GF-D8 (cell line): ENCODE results near the gene SYNPO.

Experiments
- DNase-seq: peaks from one replicate; lab custom pipeline; 2025; lab: John Stamatoyannopoulos, UW

SYNPO gene, protein sequence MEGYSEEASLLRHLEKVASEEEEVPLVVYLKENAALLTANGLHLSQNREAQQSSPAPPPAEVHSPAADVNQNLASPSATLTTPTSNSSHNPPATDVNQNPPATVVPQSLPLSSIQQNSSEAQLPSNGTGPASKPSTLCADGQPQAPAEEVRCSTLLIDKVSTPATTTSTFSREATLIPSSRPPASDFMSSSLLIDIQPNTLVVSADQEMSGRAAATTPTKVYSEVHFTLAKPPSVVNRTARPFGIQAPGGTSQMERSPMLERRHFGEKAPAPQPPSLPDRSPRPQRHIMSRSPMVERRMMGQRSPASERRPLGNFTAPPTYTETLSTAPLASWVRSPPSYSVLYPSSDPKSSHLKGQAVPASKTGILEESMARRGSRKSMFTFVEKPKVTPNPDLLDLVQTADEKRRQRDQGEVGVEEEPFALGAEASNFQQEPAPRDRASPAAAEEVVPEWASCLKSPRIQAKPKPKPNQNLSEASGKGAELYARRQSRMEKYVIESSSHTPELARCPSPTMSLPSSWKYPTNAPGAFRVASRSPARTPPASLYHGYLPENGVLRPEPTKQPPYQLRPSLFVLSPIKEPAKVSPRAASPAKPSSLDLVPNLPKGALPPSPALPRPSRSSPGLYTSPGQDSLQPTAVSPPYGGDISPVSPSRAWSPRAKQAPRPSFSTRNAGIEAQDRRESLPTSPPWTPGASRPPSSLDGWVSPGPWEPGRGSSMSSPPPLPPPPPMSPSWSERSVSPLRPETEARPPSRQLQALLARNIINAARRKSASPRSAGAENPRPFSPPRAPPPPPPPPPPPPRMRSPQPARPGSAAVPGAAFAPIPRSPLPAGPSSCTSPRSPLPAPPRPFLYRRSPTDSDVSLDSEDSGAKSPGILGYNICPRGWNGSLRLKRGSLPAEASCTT

DNA sequence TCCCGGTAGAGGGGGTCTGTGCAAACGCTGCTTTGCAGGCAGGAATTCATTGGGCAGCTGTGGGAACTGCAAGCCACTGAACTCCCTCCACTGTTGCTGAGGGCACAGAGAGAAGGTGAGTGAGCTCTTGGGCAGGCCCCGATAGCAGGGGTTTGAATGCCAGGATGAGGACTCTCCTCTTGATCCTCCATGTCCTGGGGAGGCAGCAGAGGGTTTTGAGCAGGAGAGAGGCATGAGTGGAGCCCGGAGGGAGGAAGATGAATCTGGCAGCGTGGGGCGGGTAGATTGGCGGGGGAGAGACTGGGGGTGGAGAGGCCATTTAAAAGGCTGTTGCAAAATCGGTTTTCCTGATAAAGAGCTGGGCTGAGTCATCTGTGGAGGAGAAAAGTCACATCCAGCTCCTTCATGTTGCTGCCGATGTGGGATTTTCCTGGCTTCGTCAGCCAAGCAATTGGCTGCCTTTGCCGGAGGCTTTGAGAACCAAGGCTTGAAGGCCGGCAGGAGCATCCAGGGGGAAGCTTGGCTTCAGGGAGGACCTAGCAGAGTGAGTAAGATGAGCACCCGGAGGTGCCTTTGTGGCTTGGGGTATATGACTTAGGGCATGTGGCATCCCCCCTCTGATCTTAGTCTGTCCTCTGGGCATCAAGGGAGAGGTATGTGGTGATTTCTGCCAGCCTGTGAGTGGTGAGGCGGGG is at the start of gene SYNPO:
Gene SYNPO, plus strand, starts transcription at position 350 of the 695 bp plus-strand sequence. CDS start 7,616 bp downstream, outside the sequence.
- DNase-seq, result no peak

DNA sequence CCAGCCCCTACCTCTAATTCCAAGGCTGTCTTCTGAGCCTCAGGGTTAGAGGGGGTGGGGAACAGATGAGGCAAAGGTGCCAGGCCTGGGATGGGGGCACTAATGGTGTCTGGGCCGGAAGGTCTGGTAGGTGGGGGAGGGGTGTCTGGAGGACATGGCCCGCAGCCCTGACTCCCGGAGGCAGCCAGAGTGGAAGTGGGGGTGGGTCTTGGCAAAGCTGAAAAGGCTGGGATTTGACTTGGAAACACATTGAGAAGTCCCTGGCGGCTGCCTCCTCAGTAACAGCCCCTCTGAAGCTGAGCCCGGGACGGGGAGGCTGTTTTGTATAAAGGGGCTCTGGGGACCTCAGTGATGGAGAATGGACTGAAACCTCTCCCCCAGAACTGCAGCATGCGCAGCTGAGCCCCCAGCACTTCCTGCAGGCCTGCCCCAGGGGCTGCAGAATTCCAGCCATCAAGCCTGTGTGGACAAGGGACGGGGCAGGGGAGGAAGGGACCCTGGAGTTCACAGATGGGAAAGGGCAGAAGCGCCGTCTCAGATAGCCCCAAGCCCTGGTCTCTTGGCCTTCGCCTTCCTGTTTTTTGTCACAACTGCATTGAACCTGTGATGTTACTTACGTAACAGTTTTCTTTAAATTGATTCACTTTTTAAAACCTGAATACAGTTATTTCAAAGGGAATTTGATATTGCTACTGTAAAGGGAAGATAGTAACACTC is 49.3 kb upstream of the SYNPO start:
- no peak for DNase-seq

DNA sequence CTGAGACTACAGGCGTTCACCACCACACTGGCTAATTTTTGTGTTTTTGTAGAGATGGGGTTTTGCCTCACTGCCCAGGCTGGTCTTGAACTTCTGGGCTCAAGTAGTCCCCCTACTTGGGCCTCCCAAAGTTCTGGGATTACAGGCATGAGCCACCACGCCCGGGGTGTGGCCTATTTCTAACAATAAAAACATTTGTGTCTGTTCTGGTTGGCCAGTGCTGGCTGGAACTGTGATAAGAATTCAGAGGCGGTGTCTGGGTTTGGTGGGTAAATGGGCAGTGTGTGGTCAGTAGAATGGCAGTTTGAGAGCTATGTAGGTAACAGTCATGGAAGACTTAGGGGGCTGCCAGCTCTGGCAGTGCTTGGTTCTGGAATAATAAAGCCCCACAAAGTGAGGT is 46.9 kb upstream of the SYNPO start:
- DNase-seq, result no peak

DNA sequence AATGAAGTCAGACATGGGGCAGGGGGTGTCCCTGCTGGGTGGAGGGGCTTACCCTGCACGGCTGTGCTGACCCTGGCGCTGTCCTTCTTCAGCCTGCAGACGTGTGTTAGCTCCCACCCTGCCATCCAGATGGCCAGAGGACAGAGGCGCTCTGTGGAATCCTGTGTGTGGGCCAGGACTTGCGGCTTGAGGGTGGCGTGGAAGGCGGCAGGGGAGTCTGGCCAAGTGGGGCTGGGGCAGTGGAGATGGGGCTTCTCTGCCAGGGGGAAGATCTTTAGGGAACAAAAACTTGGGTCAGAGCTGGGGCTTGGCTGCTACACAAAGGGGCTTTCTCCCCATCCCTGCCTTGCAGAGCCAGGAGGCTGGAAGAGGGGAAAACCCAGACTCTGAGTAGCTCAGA is 46.5 kb upstream of the SYNPO start:
- DNase-seq, result no peak

- DNase-seq, result no peak
These were observed 44.9 kb upstream of the SYNPO start for GRCh38 chr5:150595466-150596031.

DNA sequence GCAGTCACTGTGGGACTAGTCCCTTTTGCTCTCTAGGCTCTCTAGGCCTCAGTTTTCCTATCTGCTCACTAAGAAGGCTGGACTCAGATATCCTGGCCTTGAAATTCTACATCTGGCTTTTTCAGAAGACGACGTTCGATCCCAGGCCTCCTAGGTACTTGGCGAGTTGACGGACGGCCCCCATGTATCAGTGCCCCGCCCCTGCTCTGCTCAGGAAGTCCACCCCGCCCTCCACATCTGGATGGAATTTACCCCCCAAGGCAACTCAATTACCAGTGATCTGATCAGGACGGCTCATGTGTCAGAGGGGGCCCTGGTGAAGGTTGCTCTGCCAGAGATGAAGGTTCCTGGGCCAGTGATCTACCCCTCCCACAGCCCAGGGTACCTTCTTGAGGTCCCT is 44.1 kb upstream of the SYNPO start:
- no peak for DNase-seq

DNA sequence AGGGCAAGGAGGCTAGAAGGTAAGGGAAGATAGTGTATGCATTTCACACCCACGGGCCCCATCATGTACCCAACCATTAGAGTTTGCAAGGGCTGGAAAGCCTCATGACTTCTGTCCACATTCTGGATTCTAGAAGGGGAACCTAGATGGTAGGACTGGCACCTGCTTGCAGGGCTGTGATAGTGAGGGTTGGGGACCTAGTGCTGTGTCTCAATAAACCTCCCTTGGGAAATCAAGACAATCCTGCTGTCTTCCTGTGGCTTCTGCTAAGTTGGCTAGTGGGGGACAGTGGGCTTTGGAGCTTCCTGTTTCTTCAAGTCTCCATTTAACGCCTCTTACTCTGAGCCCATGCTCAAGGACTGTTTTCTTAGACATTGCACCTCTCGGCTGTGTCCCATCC is 43.6 kb upstream of the SYNPO start:
- no peak for DNase-seq

GRCh38 chr5:150598006-150598405 is 42.5 kb upstream of the SYNPO start:
- no peak for DNase-seq

DNA sequence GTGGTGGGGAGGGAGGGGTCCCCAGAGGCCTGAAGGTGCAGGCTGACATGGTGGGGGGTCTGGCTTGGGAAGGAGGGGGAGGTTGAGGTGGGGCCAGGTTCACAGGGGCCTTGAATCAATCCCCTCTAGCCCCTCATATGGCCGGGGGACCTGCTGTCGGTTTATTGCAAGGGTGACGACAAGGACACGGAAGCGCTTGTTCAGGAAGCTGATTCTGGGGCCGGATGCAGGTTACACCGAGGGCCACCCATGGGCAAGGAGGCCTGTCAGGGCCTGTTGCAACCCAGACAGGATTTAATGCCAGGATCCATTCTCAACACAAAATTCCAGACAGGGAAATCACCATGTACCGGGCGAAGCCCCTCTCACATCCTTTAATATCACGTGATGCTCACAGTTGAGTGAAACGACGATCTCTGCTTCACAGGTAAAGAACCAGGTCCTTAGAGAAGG is 41.6 kb upstream of the SYNPO start:
- DNase-seq, result no peak

- no peak for DNase-seq
These were observed 41.2 kb upstream of the SYNPO start for GRCh38 chr5:150599281-150599680.

DNA sequence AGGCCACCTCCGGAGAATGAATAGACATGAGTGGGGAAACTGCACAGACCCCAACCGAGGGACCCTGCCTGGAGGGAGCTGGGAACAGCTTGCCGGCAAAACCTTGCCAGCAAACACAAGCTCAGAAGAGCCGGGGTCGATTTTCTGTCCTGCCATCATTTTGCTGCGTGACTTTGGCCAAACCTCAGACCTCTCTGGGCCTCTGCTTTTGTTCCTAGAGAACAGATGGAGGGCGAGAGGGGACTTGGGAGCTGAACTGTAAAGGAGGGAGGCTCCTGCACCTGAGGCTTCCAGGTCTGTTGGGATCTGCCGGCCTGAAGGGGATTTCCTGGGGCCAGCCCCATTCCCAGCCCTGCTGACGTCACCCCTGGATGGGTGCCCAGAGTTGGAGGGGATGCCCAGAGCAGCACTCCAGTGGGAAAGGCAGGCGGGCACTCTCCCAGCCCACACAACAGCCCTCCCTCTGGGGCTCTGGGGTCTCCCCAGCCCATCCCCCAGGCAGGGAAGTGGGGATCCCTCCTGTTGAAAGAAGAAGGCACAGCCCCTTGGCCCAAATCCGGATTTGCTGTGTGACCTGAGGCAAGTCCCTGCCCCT is 40.4 kb upstream of the SYNPO start:
- DNase-seq, result no peak

GRCh38 chr5:150600616-150601490 is 39.6 kb upstream of the SYNPO start:
- no peak for DNase-seq

DNA sequence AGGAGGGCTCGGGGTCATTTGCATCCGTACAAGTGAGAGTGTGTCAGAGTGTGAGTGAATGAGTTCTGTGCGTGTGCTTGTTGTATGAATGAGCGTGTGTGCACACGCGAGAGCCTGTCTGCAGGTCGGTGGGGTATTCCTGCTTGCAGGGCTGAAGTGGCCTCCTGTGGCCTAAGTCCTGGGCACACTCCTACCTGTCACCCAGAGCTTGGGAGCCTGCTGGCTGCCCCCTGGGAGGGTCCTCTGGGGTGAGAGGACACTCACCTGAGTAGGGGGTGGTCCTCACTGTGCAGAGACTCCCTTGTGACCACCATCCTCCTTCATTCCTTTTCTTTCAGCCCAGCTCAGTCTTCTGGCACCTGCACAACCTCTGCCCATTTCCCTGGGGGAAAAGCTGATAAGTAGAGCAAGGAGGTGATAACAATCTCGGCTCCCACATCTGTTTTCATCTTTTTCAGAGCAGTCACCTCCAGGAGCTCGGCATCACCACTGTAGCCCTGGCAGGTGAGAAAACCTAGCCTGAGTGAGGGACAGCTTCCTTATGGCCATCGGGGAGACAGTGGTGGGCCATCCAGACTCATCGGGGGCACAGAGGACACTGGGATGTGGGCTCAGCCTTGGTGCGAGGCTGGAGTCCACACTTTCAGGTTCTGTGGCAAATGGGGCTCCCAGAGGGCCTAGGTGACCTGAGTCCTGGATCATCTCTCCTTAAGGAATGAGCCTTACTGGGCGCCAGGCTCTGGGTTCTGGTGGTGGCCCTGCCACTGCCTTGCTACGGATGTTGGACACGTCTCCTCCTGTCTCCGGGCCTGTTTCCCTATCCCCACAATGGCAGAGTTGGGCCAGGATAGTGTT is 38.7 kb upstream of the SYNPO start:
- DNase-seq, result no peak

DNA sequence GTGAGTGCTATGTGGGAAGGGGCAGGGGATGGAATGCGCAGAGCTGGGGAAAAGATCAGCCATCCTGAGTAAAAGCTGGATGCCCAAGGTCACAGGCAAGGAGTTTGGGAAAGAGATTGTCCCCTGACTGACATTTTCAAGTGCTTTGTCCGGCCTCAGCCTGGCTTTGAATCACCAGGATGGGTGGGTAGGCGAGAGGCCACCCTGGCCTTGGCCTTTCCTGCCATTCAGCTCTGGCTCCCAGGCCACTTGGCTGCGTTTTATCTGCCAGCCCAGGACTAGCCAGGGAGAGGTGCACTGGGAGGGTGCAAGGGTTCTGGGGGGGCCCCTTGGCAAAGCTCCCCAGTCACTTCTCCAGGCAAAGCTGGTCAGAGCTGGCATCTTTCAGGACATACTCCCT is 37.4 kb upstream of the SYNPO start:
- DNase-seq, result no peak

- no peak for DNase-seq
These were observed 37.0 kb upstream of the SYNPO start for GRCh38 chr5:150603491-150603890.

- no peak for DNase-seq
These were observed 36.5 kb upstream of the SYNPO start for GRCh38 chr5:150604010-150604409.

- DNase-seq, result no peak
These were observed 35.5 kb upstream of the SYNPO start for GRCh38 chr5:150604894-150605440.

- no peak for DNase-seq
These were observed 34.9 kb upstream of the SYNPO start for GRCh38 chr5:150605546-150605945.

GRCh38 chr5:150606476-150606875 is 34.0 kb upstream of the SYNPO start:
- no peak for DNase-seq
